NOMO-1 treated with DMSO at 0.1 percent for 48 hours (cell line): ENCODE data around the gene JADE3.

Experiments
- DNase-seq: peaks from one replicate; lab custom pipeline; 2025; ENCODE audit not compliant: unreplicated experiment; lab: John Stamatoyannopoulos, UW

Gene JADE3

DNA sequence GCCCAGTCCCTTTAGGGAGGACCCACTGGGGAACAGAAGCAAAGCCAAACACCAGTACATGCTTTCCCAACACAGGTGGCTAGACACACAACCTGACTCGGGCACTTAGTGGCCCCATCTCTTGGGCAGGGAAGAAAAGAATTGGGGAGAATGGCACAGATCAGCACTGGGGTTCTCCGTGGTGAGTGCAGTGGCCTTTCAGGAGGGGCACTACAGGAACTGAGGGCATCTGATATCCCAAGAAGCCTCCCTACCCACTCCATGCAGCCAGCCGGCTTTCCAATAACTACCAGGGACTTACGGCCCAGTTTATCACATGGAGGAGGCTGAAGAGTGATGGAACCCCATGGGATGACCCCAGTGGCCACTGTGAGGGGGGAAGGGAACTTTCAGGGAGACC is 189.0 kb downstream of the JADE3 start:
- no peak for DNase-seq
